Activated CD8-positive, alpha-beta memory T cell treated with anti-CD3 and anti-CD28 coated beads, Interleukin-2, amount 10 ng/mL, durations not matched to agents 7 days and 5 days (primary cell): ENCODE results near the gene GSTM4. TPM values are rescaled to one million over a fixed set of nuclear protein-coding genes. Genes with fewer than 3 reads are reported as not detected.
"Not testable (repeated sequence)": the region's sequence is repeated elsewhere in the genome, so short reads cannot be mapped to it uniquely, and the experiment has no call there.

Experiments
- ATAC-seq: fragments of 150-1000 bp; cut with Tn5 transposase; one replicate; pipeline ENCODE4 v1.10.0; 2021; ENCODE audit warnings: moderate library complexity
- CTCF ChIA-PET: fragments of 350-600 bp; sonication (Branson Sonifier 250); formaldehyde crosslinking; loops from one replicate; lab custom pipeline; 2021; ENCODE audit warnings: antibody characterized with exemption; lab: Charles Lee
- DNase-seq: peaks from one replicate; pipeline ENCODE4 v3.0.0-alpha.2; 2020
- H3K27ac Mint-ChIP-seq: one replicate; pipeline ENCODE4 v1.8.0; 2021; ENCODE audit warnings: mild to moderate bottlenecking, mixed read lengths
- H3K27me3 Mint-ChIP-seq: one replicate; pipeline ENCODE4 v1.8.0; 2021; ENCODE audit warnings: mixed read lengths
- H3K36me3 Mint-ChIP-seq: one replicate; pipeline ENCODE4 v1.8.0; 2021; ENCODE audit warnings: mild to moderate bottlenecking, mixed read lengths
- H3K4me1 Mint-ChIP-seq: one replicate; pipeline ENCODE4 v1.8.0; 2021; ENCODE audit warnings: mixed read lengths
- H3K4me3 Mint-ChIP-seq: one replicate; pipeline ENCODE4 v1.8.0; 2021; ENCODE audit warnings: mild to moderate bottlenecking, moderate library complexity, mixed read lengths
- H3K9me3 Mint-ChIP-seq: one replicate; pipeline ENCODE4 v1.8.0; 2022; ENCODE audit warnings: low read depth, mixed read lengths
- total RNA-seq, 2 experiments: library from RNA; stranded (reverse); gene quantifications; one replicate each; pipeline ENCODE4 v1.2.3, GENCODE V29; 2021

The GSTM4 gene
- total RNA-seq, 2 experiments from 2014 or later, result 5.7 to 6.7 TPM

DNA sequence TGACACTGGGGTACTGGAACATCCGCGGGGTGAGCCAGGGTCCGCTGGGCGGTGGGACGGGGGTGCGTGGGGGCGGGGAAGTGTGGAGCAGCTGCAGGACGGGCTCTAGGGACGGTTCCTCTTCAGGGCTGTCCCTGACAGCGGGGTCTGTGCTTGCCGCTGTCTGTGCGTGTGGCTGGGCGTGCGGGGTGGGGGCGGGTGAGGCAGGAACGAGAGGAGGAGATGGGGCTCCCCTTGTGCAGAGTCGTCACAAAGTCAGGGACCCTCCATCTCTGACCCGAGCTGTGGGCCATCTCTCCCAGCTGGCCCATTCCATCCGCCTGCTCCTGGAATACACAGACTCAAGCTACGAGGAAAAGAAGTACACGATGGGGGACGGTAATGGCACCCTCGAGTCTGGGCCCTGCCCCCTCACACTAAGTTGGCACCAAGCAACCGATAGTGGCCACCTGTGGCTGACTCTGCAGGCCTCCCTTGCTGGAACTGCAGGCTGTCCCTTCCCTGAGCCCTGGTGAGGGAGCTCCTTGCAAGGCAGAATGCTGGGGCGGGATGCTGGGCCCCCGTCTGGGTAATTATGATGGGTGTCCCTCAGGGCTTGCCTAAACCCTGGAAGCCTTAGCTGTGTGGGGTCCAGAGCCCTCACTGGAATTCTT, 12.3 kb downstream of the GSTM4 start:
- ATAC-seq (no peak), DNase-seq (no peak)
- CTCF ChIA-PET, result interaction anchor here (1.2 to 5.4 kb wide), 3 partner anchors 28 to 122 kb away, joined by 4 to 29 read pairs (median 5); no protein-coding TSS in a partner anchor
- H3K27me3 Mint-ChIP-seq, result peaks cover 4% of the 10 kb centered on the region
- H3K4me1 Mint-ChIP-seq, result peaks cover 25% of the 10 kb centered on the region
- no peak overlapping the region for H3K27ac Mint-ChIP-seq
- H3K4me3 Mint-ChIP-seq, result peak overlapping the region; percentile 29
- no peaks in the 10 kb centered on the region for H3K9me3 Mint-ChIP-seq
- H3K36me3 Mint-ChIP-seq, result no peaks in the 10 kb centered on the region

DNA sequence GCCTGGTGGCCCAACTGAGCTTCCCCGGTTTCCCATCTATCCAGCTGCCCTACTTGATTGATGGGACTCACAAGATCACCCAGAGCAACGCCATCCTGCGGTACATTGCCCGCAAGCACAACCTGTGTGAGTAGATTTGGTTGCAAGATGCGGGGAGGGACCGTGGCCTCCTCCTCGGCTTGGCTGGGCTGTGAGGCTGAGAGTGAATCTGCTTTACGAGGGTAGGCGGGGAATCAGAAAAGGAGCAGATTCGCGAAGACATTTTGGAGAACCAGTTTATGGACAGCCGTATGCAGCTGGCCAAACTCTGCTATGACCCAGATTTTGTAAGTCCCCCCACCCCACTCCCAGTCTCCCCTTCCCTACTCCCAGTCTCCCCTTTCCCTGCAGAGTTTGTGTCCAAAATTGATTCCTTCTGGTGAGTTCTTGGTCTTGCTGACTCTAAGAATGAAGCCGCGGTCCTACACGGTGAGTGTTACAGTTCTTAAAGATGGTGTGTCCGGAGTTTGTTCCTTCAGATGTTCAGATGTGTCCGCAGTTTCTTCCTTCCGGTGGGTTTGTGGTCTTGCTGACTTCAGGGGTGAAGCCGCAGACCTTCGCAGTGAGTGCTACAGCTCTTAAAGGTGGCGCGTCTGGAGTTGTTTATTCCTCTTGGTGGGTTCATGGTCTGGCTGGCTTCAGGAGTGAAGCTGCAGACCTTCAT, 13.5 kb downstream of the GSTM4 start:
- H3K36me3 Mint-ChIP-seq, result no peaks in the 10 kb centered on the region
- CTCF ChIA-PET, result interaction anchor here (1.2 to 5.4 kb wide), 6 partner anchors 18 to 314 kb away, joined by 3 to 29 read pairs (median 4); no protein-coding TSS in a partner anchor
- H3K9me3 Mint-ChIP-seq, result no peaks in the 10 kb centered on the region
- H3K27ac Mint-ChIP-seq, result peak overlapping the region; percentile 73
- H3K4me3 Mint-ChIP-seq, result peak overlapping the region; percentile 47
- DNase-seq (peak; percentile 80), ATAC-seq (peak; percentile 24)
- H3K27me3 Mint-ChIP-seq, result peaks cover 4% of the 10 kb centered on the region
- peaks cover 25% of the 10 kb centered on the region for H3K4me1 Mint-ChIP-seq

DNA sequence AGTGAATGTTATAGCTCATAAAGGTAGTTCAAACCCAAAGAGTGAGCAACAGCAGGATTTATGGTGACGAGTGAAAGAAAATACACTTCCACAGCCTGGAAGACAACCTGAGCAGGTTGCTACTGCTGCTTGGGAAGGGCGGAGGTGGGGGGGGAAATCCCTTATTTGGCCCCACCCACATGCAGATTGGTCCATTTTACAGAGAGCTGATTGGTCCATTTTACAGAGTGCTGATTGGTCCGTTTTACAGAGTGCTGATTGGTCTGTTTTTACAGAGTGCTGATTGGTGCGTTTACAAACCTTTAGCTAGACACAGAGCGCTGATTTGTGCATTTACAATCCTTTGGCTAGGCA, 14.0 kb downstream of the GSTM4 start:
- H3K36me3 Mint-ChIP-seq, H3K9me3 Mint-ChIP-seq, DNase-seq, H3K27me3 Mint-ChIP-seq: not testable (repeated sequence)
- CTCF ChIA-PET, result interaction anchor here (1.2 to 5.4 kb wide), 5 partner anchors 18 to 314 kb away, joined by 3 to 29 read pairs (median 4); no protein-coding TSS in a partner anchor
- H3K4me1 Mint-ChIP-seq, result peaks cover 25% of the 10 kb centered on the region
- peak; percentile 14 for ATAC-seq
- peak overlapping the region; percentile 73 for H3K27ac Mint-ChIP-seq
- H3K4me3 Mint-ChIP-seq, result peak overlapping the region; percentile 47

DNA sequence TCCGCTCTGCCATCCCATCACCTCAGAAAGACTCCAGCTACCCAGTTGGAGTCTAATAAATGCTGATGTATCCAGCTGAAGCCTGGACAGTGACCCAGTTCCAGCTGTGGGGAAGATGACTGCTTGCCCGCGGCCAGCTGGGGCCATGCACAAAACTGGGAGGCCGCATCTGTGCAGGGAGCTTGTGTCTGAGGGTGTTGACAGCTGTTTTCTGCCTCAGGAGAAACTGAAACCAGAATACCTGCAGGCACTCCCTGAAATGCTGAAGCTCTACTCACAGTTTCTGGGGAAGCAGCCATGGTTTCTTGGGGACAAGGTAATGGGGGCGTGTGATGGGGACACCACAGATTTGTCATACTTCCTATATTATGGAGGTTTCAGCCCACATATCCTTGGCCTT, 15.2 kb downstream of the GSTM4 start:
- ATAC-seq (no peak), DNase-seq (no peak)
- H3K4me1 Mint-ChIP-seq, result peaks cover 25% of the 10 kb centered on the region
- CTCF ChIA-PET, result interaction anchor here (0.7 to 5.4 kb wide), 6 partner anchors 19 to 313 kb away, joined by 3 to 29 read pairs (median 4); no protein-coding TSS in a partner anchor
- H3K27me3 Mint-ChIP-seq, result peaks cover 4% of the 10 kb centered on the region
- no peak overlapping the region for H3K4me3 Mint-ChIP-seq
- no peaks in the 10 kb centered on the region for H3K9me3 Mint-ChIP-seq
- H3K27ac Mint-ChIP-seq, result no peak overlapping the region
- H3K36me3 Mint-ChIP-seq, result no peaks in the 10 kb centered on the region

DNA sequence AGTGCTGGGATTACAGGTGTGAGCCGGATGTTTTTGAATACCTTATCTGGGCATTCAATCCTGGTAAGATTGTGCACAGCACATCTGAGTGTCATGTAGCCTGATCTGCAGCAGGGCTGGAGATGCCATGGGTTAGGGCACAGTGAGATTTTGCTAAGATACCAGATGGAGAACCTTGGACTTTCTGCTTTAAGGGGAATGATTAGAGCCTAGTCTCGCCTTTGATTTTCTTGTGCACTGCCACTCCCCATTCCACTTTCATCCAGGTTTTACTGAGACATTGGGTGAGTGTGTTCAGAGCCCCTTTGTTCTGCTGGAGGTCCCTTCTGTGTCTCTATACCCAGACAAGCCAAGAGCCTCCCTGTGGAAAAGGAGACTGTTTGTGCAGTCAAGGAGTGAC, 18.0 kb downstream of the GSTM4 start:
- H3K27me3 Mint-ChIP-seq, H3K27ac Mint-ChIP-seq, H3K9me3 Mint-ChIP-seq, H3K4me3 Mint-ChIP-seq, H3K36me3 Mint-ChIP-seq, CTCF ChIA-PET, ATAC-seq: not testable (repeated sequence)
- DNase-seq, result peak; percentile 16
- H3K4me1 Mint-ChIP-seq, result peaks cover 22% of the 10 kb centered on the region

DNA sequence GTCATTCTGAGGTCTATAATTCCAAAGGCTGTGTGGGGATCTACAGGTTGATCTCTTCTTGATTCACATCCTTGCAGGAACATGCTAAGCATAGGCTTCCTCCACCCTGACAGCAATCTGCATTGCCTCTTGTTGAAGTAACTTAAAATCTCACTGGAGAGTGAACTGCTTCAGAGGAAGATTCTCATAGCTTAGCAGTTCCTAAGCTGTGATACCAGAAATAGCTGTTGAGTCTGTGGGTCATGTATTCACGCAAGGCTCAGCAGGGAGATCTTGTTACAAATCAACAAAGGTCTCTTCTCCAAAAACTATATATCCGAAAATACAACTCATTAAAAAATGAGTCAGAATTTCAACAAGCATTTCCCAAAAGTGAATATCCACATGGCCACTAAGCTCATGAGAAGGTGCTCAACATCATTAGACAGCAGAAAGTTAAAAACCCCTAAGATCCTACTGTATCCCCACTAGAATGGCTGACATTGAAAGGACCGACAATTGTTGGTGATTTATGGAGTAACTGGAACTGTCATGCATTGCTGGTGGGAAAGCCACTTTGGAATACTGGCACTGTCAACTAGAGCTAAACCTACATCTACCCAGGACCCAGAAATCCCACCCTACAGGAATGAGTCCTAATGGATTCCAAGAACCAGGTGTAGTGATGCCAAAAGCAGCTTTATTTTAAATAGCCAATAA, 20.9 kb downstream of the GSTM4 start:
- peak; percentile 9 for DNase-seq
- ATAC-seq, H3K4me1 Mint-ChIP-seq, H3K27me3 Mint-ChIP-seq, H3K9me3 Mint-ChIP-seq, CTCF ChIA-PET, H3K27ac Mint-ChIP-seq, H3K4me3 Mint-ChIP-seq, H3K36me3 Mint-ChIP-seq: not testable (repeated sequence)

DNA sequence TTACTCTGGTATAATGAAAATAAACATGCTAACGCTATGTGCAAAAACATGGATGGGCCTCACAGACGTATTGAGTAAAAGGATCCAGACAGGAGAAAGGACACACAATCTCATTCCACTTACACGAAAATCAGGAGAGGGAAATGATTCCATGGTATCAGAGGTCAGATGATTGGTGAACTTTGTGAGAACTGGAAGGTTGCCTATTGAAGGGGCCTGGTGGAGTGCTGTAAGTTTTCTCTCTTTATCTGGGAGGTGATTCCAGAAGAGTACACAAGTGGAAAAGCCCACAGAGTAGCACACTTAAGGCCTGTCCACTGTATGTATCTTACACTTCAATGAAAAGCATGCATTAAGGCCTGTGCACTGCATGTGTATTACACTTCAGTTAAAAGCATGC, 21.6 kb downstream of the GSTM4 start:
- Mint-ChIP-seq H3K4me1 (no peaks in the 10 kb centered on the region), H3K4me3 (no peak overlapping the region), H3K9me3 (no peaks in the 10 kb centered on the region), H3K27me3 (no peaks in the 10 kb centered on the region), H3K36me3 (no peaks in the 10 kb centered on the region), H3K27ac (no peak overlapping the region)
- no peak for ATAC-seq
- CTCF ChIA-PET, result no interaction called here
- no peak for DNase-seq

DNA sequence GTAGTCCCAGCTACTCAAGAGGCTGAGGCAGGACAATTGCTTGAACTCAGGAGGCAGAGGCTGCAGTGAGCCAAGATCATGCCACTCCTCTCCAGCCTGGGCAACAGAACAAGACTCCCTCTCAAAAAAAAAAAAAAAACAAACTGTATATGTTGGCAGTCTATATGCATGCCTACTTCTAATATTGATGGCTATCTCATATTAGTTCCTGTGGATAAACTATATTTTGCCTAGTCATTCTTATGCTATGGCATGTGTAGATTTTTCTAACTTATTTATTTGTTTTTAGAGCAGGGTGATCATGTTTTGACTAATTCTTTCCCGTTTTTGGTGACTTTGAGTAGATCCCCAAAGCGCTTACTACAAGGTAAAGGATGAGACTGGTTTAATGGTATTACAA, 22.7 kb downstream of the GSTM4 start:
- H3K4me1 Mint-ChIP-seq, H3K9me3 Mint-ChIP-seq, H3K36me3 Mint-ChIP-seq, DNase-seq, H3K4me3 Mint-ChIP-seq, H3K27me3 Mint-ChIP-seq, H3K27ac Mint-ChIP-seq, CTCF ChIA-PET, ATAC-seq: not testable (repeated sequence)

DNA sequence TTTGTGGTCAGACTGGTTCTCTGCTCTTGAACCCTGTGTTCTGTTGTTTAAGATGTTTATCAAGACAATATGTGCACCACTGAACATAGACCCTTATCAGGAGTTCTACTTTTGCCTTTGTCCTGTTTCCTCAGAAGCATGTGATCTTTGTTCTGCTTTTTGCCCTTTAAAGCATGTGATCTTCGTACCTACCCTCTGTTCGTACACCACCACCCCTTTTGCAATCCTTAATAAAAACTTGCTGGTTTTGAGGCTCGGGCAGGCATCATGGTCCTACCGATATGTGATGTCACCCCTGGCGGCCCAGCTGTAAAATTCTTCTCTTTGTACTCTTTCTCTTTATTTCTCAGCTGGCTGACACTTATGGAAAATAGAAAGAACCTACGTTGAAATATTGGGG, 28.9 kb downstream of the GSTM4 start:
- H3K4me1 Mint-ChIP-seq, H3K36me3 Mint-ChIP-seq, DNase-seq, H3K9me3 Mint-ChIP-seq, H3K27me3 Mint-ChIP-seq, H3K4me3 Mint-ChIP-seq, CTCF ChIA-PET, H3K27ac Mint-ChIP-seq, ATAC-seq: not testable (repeated sequence)

DNA sequence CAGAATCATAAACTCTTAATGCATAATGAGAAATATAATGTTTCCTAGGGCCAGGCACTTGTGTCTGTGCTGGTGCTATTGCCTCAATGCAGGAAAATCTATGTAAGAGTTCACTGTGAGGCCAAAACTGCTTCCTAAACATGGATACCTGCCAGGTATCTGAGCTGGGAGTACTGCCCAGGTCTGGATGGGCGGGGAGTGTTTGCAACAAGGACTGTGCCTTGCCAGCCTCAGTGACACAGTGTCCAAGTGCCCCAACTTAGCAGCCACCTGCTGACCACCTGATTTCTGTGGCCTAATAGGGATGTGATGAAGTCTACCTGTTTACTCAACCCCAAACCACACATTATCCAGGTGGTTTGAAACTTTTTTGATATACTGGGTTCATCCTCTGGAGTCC, 29.5 kb downstream of the GSTM4 start:
- H3K27me3 Mint-ChIP-seq, H3K27ac Mint-ChIP-seq, H3K36me3 Mint-ChIP-seq, DNase-seq, ATAC-seq, H3K4me3 Mint-ChIP-seq, H3K9me3 Mint-ChIP-seq, H3K4me1 Mint-ChIP-seq, CTCF ChIA-PET: not testable (repeated sequence)

DNA sequence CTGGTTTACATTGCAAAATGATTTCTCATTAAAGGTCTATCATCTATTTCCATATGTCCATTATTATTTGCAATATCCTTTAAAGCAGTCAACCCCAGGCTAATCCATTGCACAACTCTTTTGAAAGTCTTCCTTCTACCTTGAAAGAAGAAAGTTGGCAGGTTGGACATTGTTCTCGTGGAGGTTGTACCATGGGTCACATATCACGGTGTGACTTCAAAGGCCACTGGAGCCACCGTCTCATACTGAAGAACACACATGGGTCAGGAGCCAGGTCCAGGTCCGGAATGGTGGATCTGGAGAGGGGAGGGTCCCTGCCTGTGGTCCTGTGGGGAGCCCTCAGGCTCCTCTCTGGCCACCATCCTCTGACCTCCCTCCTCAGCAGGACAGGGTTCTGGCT, 30.0 kb downstream of the GSTM4 start:
- H3K4me1 Mint-ChIP-seq, ATAC-seq, H3K4me3 Mint-ChIP-seq, CTCF ChIA-PET, H3K36me3 Mint-ChIP-seq, DNase-seq, H3K27me3 Mint-ChIP-seq, H3K9me3 Mint-ChIP-seq, H3K27ac Mint-ChIP-seq: not testable (repeated sequence)

DNA sequence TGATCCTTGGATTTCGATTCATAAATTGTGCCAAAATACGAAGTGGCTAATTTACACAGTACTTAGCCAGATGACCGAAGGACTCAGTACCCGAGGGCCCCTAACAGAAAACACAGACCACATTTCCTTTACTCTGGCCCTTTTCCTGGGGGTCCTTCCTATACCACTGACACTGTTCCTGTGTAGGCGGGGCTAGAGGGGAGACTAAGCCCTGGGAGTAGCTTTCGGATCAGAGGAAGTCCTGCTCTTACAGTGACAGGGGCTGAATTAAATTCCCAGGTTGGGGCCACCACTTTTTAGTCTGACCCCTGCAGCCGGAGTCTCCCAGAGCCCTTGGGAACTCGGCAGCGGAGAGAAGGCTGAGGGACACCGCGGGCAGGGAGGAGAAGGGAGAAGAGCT, 31.2 kb downstream of the GSTM4 start:
- H3K9me3 Mint-ChIP-seq, H3K36me3 Mint-ChIP-seq, H3K27me3 Mint-ChIP-seq, DNase-seq, H3K27ac Mint-ChIP-seq, CTCF ChIA-PET, ATAC-seq, H3K4me3 Mint-ChIP-seq, H3K4me1 Mint-ChIP-seq: not testable (repeated sequence)

DNA sequence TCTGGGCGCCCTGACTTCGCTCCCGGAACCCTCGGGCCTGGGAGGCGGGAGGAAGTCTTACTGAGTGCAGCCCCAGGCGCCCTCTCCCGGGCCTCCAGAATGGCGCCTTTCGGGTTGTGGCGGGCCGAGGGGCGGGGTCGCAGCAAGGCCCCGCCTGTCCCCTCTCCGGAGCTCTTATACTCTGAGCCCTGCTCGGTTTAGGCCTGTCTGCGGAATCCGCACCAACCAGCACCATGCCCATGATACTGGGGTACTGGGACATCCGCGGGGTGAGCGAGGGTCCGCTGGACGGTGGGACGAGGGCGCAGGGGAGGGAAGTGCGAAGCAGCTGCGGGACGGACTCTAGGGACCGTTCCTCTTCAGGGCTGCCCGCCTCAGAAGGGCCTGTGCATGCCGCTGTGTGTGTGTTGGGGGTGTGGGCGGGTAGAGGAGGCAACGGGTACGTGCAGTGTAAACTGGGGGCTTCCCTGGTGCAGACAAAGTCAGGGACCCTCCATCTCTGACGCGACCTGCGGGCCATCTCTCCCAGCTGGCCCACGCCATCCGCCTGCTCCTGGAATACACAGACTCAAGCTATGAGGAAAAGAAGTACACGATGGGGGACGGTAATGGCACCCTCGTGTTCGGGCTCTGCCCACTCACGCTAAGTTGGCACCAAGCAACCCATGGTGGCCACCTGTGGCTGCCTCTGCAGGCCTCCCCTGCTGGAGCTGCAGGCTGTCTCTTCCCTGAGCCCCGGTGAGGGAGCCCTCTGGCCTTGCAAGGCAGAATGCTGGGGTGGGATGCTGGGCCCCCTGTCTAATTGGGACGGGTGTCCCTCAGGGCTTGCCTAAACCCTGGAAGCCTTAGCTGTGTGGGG, 32.0 kb downstream of the GSTM4 start, which contains the start of gene GSTM1:
TSS of gene GSTM1 (plus strand) at position 177 of the 859 bp plus-strand sequence. CDS start at position 234, 57 bp downstream.
- no peaks in the 10 kb centered on the region for H3K36me3 Mint-ChIP-seq
- DNase-seq, result no peak
- H3K27ac Mint-ChIP-seq, result no peak within 1 kb of the TSS
- H3K9me3 Mint-ChIP-seq, result no peaks in the 10 kb centered on the region
- no peak for ATAC-seq
- no peaks in the 10 kb centered on the region for H3K4me1 Mint-ChIP-seq
- CTCF ChIA-PET, result no interaction called here
- H3K27me3 Mint-ChIP-seq, result no peaks in the 10 kb centered on the region
- no peak within 1 kb of the TSS for H3K4me3 Mint-ChIP-seq
